Suprapubic skin (tissue), 4 donors: ENCODE measurements around the gene FAM156B.

Source experiments
- EP300 ChIP-seq: sonication (generic); formaldehyde crosslinking; IDR thresholded peaks from one replicate; pipeline ENCODE4 v1.6.1; 2017; ENCODE audit warnings: antibody characterized with exemption
- POLR2A ChIP-seq, 2 donors: fragments of 450-650 bp; IDR thresholded peaks; one replicate each; pipeline ENCODE4 v1.6.1; 2017; ENCODE audit warnings: antibody characterized with exemption in 2 of 2, mild to moderate bottlenecking in 2 of 2, moderate library complexity in 2 of 2
- POLR2AphosphoS5 ChIP-seq, 3 donors: sonication (generic); formaldehyde crosslinking; IDR thresholded peaks; one replicate each; pipeline ENCODE4 v1.6.1; 2017; ENCODE audit warnings: antibody characterized with exemption in 3 of 3
- TF ChIP-seq, protein P1 (sequence below), 2 donors: fragments of 200-600 bp in 1 of 2; fragments of 450-650 bp in 1 of 2; sonication (generic) in 1 of 2; IDR thresholded peaks; one replicate each; pipeline ENCODE4 v1.5.1; 2016 to 2019; ENCODE audit warnings: antibody characterized with exemption in 2 of 2, mild to moderate bottlenecking in 1 of 2, moderate library complexity in 1 of 2

GRCh38 chrX:52933976-52934703 lies 37.0 kb downstream of the FAM156B start:
- TF ChIP-seq, protein P1, sequence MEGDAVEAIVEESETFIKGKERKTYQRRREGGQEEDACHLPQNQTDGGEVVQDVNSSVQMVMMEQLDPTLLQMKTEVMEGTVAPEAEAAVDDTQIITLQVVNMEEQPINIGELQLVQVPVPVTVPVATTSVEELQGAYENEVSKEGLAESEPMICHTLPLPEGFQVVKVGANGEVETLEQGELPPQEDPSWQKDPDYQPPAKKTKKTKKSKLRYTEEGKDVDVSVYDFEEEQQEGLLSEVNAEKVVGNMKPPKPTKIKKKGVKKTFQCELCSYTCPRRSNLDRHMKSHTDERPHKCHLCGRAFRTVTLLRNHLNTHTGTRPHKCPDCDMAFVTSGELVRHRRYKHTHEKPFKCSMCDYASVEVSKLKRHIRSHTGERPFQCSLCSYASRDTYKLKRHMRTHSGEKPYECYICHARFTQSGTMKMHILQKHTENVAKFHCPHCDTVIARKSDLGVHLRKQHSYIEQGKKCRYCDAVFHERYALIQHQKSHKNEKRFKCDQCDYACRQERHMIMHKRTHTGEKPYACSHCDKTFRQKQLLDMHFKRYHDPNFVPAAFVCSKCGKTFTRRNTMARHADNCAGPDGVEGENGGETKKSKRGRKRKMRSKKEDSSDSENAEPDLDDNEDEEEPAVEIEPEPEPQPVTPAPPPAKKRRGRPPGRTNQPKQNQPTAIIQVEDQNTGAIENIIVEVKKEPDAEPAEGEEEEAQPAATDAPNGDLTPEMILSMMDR (IDR thresholded peaks at IDR 0.05) = no peak
- TF ChIP-seq POLR2AphosphoS5 (IDR thresholded peaks at IDR 0.05) (no peak), POLR2A (IDR thresholded peaks at IDR 0.05) (no peak), EP300 (no peak)
